ENCODE results near the gene VPS51. TPM values are rescaled to one million over a fixed set of nuclear protein-coding genes. Genes with fewer than 3 reads are reported as not detected.

Gene VPS51
- total and polyA plus RNA-seq, 2 of the 13 experiments (the other 11 are each of a cell fraction or from before 2014, with no cell fraction given), result 76.3 to 90.6 TPM

DNA sequence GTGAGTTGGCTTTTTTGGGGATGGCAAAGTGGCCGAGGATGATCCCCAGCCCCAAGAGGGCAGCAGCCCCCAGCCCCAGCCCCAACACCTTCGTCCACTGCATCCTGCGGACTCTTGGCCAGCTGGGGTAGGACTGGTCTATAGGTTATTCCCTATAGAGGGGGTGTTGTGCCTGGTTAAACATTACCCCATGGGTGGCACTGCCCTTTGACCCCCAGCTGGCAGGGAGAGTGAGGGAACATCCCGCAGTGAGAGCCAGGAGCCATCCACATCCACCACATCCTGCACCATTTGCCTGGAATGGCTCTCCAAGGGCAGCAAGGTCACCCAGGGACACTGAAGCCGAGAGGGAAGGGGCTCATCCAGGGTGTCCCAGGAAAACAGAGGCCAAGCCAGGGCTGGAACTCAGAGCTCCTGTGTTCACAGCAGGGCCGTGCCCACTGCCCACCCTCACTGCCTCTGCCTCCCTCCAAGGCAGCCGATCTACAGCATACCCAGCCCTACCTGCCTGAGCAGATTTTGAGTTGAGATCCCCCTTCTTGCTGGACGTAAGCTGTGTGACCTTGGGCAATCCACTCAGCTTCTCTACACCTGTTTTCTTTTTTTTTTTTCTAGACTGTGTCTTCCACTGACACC is 37.5 kb upstream of the VPS51 start, which contains the start of gene NAALADL1 (continued):
- TF ChIP-seq, protein P1, sequence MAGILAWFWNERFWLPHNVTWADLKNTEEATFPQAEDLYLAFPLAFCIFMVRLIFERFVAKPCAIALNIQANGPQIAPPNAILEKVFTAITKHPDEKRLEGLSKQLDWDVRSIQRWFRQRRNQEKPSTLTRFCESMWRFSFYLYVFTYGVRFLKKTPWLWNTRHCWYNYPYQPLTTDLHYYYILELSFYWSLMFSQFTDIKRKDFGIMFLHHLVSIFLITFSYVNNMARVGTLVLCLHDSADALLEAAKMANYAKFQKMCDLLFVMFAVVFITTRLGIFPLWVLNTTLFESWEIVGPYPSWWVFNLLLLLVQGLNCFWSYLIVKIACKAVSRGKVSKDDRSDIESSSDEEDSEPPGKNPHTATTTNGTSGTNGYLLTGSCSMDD (CRISPR knock-in tag; IDR thresholded peaks at IDR 0.05), result no peak
- no peak for TF ChIP-seq ZNF747 (CRISPR knock-in tag; IDR thresholded peaks at IDR 0.05; ENCODE audit: borderline replicate concordance)
- TF ChIP-seq, protein P2, sequence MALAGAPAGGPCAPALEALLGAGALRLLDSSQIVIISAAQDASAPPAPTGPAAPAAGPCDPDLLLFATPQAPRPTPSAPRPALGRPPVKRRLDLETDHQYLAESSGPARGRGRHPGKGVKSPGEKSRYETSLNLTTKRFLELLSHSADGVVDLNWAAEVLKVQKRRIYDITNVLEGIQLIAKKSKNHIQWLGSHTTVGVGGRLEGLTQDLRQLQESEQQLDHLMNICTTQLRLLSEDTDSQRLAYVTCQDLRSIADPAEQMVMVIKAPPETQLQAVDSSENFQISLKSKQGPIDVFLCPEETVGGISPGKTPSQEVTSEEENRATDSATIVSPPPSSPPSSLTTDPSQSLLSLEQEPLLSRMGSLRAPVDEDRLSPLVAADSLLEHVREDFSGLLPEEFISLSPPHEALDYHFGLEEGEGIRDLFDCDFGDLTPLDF (CRISPR knock-in tag; IDR thresholded peaks at IDR 0.05), result no peak
- TF ChIP-seq ZMYM3 (CRISPR knock-in tag; IDR thresholded peaks at IDR 0.05), result peak; percentile 39
- TF ChIP-seq SOX13 (IDR thresholded peaks at IDR 0.05), result no peak
- peak in 1 of 2 experiments; percentile 21; a peak in 1 of 4 replicates for TF ChIP-seq SOX13 (CRISPR knock-in tag; conservative IDR thresholded peaks at IDR 0.05 in 1 of 2, IDR thresholded peaks at IDR 0.05 in 1 of 2)
- peak; percentile 73; the same call in 1 of the 2 replicates for TF ChIP-seq ZNF644 (CRISPR knock-in tag; IDR thresholded peaks at IDR 0.05; ENCODE audit: low read depth)
- TF ChIP-seq PAX8 (CRISPR knock-in tag; IDR thresholded peaks at IDR 0.05; ENCODE audit: borderline replicate concordance), result no peak
- peak; percentile 69 for TF ChIP-seq SAP130 (CRISPR knock-in tag; IDR thresholded peaks at IDR 0.05; ENCODE audit: low read depth)
- TF ChIP-seq RARG (CRISPR knock-in tag; IDR thresholded peaks at IDR 0.05; ENCODE audit: low read depth), result no peak
- TF ChIP-seq, protein P3, sequence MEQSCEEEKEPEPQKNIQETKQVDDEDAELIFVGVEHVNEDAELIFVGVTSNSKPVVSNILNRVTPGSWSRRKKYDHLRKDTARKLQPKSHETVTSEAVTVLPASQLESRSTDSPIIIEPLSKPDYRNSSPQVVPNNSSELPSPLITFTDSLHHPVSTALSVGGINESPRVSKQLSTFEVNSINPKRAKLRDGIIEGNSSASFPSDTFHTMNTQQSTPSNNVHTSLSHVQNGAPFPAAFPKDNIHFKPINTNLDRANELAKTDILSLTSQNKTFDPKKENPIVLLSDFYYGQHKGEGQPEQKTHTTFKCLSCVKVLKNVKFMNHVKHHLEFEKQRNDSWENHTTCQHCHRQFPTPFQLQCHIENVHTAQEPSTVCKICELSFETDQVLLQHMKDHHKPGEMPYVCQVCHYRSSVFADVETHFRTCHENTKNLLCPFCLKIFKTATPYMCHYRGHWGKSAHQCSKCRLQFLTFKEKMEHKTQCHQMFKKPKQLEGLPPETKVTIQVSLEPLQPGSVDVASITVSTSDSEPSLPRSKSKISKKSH (CRISPR knock-in tag; IDR thresholded peaks at IDR 0.05; ENCODE audit: borderline replicate concordance), result peak; percentile 52; the same call in 1 of the 2 replicates
- peak; percentile 36; the same call in 1 of the 2 replicates for TF ChIP-seq ZNF292 (CRISPR knock-in tag; IDR thresholded peaks at IDR 0.05; ENCODE audit: borderline replicate concordance, low read depth)
- TF ChIP-seq, protein P4, sequence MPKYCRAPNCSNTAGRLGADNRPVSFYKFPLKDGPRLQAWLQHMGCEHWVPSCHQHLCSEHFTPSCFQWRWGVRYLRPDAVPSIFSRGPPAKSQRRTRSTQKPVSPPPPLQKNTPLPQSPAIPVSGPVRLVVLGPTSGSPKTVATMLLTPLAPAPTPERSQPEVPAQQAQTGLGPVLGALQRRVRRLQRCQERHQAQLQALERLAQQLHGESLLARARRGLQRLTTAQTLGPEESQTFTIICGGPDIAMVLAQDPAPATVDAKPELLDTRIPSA (CRISPR knock-in tag; IDR thresholded peaks at IDR 0.05; ENCODE audit: borderline replicate concordance), result 0 out of 2 replicates have a peak, but pooled peaks have one; percentile 3
- TF ChIP-seq, protein P5, sequence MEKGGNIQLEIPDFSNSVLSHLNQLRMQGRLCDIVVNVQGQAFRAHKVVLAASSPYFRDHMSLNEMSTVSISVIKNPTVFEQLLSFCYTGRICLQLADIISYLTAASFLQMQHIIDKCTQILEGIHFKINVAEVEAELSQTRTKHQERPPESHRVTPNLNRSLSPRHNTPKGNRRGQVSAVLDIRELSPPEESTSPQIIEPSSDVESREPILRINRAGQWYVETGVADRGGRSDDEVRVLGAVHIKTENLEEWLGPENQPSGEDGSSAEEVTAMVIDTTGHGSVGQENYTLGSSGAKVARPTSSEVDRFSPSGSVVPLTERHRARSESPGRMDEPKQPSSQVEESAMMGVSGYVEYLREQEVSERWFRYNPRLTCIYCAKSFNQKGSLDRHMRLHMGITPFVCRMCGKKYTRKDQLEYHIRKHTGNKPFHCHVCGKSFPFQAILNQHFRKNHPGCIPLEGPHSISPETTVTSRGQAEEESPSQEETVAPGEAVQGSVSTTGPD (CRISPR knock-in tag; IDR thresholded peaks at IDR 0.05), result peak; percentile 90
- TF ChIP-seq SMAD9 (CRISPR knock-in tag; IDR thresholded peaks at IDR 0.05), result no peak
- TF ChIP-seq ZEB1 (IDR thresholded peaks at IDR 0.05; ENCODE audit: insufficient replicate concordance, low read depth), result no peak
- TF ChIP-seq POLR2A (IDR thresholded peaks at IDR 0.05; ENCODE audit: insufficient read depth in 1 of 2, low read depth in 2 of 2, low read length in 2 of 2), result peak; percentile 34 to 68; a peak in 2 of 4 replicates
- peak; percentile 81 for TF ChIP-seq HNF4A (CRISPR knock-in tag; IDR thresholded peaks at IDR 0.05)
- TF ChIP-seq, protein P6, sequence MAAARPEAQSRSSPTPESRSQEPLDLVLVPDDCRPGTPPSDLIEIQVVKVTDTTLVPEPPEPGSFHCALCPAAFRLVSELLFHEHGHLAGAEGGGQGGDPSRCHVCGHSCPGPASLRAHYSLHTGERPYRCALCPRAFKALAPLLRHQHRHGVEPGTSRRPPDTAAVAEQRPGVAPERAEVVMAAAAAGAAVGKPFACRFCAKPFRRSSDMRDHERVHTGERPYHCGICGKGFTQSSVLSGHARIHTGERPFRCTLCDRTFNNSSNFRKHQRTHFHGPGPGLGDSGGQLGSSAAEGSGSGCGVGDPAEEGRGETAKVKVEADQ (CRISPR knock-in tag; IDR thresholded peaks at IDR 0.05; ENCODE audit: borderline replicate concordance), result 0 out of 2 replicates have a peak, but pooled peaks have one; percentile 8
- TF ChIP-seq, protein P7, sequence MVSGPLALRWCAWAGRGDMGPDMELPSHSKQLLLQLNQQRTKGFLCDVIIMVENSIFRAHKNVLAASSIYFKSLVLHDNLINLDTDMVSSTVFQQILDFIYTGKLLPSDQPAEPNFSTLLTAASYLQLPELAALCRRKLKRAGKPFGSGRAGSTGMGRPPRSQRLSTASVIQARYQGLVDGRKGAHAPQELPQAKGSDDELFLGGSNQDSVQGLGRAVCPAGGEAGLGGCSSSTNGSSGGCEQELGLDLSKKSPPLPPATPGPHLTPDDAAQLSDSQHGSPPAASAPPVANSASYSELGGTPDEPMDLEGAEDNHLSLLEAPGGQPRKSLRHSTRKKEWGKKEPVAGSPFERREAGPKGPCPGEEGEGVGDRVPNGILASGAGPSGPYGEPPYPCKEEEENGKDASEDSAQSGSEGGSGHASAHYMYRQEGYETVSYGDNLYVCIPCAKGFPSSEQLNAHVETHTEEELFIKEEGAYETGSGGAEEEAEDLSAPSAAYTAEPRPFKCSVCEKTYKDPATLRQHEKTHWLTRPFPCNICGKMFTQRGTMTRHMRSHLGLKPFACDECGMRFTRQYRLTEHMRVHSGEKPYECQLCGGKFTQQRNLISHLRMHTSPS (CRISPR knock-in tag; IDR thresholded peaks at IDR 0.05; ENCODE audit: low read depth), result peak; percentile 94
- TF ChIP-seq MLLT10 (CRISPR knock-in tag; IDR thresholded peaks at IDR 0.05), result no peak
